GM18868 (cell line): Measurements from ENCODE around the gene PNPLA5.
"Not testable (repeated sequence)": the region's sequence is repeated elsewhere in the genome, so short reads cannot be mapped to it uniquely, and the experiment has no call there.

ENCODE experiments used
- ATAC-seq: cut with Tn5 transposase; IDR thresholded peaks from one replicate; pipeline ENCODE4 v1.9.1; 2021; ENCODE audit warnings: mild to moderate bottlenecking, moderate library complexity; ENCODE audit not compliant: unreplicated experiment

The PNPLA5 gene

DNA sequence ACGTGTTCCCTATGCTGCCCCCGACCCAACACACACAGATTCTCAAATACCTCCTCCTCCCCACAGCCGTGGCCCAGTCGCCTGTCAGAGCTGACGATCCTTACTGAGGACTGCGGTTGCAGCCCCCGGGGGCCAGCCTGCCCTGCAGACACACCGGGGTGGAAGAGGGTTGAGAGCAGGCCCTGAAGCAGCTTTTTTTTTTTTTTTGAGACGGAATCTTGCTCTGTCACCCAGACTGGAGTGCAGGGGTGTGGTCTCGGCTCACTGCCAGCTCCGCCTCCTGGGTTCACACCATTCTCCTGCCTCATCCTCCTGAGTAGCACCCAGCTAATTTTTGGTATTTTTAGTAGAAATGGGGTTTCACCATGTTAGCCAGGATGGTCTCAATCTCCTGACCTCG is 11.2 kb upstream of the PNPLA5 start:
- not testable (repeated sequence) for ATAC-seq

DNA sequence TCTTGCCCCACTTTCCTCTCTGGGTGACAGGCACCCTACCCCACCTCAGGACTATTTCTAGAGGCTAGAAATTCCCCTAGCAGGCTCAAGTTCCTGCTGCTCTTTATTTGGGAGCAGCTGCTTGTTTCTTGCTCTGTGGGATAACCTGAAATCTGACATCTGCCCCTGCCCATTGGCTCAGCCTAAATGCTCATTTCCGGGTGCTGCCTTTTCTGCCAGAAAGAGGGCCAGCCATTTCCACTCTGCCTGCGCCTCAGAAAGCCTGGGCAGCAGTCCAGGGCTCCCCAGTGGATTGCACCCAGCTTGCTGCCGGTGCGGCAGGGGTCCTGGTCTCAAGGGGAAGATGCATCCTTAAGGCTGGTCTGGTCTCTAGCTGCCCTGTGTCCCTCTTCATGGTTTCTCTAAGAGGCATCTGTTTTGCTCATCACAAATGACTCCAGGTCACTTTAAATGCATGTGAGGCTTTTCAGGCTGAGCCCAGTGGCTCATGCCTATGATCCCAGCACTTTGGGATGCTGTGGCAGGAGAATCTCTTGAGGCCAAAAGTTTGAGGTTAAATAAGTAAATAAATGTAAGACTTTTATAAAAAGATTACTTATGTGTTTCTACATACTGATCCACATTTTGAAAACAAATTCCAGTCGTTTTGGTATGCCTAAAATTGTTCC is 10.3 kb upstream of the PNPLA5 start:
- ATAC-seq = no peak

DNA sequence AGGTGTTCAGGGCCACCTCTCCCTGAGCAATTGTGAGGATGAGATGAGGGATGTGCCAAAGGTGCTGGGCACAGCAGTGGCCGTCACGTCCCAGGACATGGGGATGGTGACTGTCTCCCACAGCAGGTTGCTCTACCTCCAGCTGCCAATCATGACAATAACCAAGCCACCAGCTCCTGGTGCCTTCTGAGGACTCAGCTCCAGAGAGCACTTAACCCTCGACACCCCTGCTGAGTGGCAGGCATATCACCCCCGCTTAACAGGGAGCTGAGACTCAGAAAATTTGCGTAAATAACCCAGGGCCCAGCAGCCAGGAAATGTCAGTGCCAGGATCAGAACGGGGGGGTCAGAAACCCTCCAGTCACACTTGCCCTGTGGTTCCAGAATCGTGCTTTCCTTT is 8.4 kb upstream of the PNPLA5 start:
- no peak for ATAC-seq

DNA sequence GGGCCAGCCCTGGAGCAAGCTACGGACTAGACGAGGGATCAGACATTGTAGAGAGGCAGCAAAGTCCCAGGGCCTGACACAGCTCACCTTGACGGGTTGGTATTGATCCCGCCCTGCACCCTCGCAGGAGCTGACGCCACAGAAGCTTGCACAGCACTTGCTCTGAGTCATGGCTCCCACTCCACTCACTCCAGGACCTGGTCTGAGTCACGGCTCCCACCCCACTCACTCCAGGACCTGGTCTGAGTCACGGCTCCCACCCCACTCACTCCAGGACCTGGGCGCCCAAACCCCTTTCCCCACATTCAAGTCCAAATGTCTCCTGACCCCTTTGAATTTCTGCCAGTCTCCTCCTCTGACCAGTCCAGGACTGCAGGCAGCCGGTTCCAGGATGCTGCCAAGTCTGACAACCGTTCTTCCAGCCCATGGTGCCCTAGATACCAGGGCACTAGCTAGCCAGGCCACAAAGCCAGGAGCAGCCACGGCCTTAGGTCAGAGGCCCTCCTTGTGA is 6.0 kb upstream of the PNPLA5 start:
- ATAC-seq = no peak

DNA sequence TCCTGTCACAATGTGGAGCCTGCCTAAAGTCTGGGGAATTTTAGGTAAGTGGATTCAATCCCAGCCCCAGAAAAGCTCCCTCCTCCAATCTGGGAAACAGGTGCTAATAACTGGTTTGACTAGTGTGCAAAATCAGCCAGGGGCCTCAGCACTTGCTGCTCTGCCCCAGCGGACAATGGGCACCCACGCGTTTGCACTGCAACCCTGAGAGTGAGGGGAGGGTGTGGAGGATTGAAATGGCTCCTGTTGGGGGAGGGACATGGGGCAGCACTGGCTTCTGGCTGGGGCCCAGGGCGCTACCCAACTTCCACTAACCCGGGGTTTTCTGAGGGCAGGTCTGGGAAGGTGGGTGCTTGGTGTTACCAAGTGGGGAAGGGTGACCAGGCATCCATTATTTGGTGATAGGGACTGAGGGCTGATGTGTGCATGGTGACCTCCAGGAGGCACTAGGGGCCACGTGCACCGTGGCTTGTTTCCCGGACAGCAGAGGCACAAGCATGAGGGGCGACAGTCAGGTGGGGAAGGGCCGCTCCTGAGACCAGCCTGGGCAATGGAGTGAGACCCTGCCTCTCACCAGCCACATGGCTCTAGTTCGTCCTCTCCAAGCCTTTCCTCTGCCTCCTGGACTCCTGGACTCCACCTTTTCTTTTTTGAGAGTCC is 4.3 kb upstream of the PNPLA5 start:
- no peak for ATAC-seq

DNA sequence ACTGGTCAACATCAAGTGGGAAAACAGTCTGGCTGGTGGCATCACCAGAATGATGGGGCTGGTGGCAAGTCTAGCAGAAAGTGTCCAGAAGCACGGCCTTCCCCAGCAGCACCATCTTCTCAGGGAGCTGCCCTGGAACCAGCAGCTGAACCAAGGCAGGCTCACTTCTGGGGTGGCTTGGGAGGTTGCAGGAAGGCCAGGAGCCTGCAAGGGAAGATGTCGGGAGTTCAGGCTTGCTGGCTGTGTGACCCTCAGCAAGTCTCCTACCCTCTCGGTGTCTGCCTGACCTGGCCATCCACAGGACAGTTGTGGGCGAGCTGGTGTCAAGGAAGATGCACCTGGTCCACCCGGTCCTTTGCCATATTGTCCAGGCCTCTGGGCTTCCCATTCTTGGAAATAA is 2.3 kb upstream of the PNPLA5 start:
- ATAC-seq = no peak

DNA sequence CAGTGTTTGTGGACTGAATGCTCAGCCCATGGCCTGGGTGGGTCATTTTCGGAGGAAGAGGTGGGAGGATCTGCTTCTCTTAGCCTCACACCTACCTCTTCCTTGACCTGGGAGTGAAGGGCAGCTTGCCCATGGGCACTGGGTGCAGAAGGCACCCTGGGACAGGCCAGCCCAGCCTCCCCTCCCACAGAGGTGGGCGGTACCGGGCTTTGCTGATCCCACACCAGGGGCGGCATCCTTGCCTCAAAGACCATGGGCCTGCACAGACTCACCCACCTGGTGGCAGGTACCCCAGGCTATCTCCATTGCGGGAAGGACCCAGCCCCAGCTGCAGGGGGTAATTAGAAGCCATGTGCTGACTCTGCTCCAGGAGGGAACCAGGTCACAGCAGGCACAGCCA is 1.5 kb upstream of the PNPLA5 start:
- no peak for ATAC-seq

DNA sequence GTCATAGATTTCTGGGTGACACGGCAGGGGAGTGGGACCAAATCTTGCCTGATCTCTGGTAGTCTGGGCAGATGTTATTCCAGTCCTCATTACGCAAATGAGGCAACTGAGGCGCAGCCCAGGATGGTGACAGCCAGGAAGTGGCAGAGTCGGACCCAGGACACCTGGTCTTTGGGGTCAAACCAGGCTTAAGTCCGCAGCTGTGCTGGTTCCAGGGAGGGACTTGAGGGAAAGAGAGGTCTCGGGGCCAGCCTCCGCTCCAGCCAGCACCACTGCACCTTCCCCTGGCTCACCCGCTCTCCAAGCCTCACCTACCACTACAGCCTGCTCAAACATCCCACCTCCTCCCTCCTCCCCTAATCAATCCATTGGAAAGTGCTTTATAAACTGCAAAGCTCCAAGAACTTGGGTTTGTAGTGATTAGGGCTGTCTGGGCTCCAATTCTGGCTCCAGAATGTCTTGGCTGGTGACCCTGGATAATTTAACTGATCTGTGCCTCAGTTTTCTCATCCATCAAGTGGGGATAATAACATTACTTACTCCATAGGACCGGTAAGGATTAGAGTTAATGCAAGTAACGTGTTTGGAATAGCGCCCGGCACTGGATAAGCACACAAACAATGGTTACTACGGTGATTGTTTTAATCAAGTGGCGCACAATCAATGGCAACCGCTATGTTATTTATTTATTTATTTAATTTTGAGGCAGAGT is 526 bp upstream of the PNPLA5 start:
- no peak for ATAC-seq

DNA sequence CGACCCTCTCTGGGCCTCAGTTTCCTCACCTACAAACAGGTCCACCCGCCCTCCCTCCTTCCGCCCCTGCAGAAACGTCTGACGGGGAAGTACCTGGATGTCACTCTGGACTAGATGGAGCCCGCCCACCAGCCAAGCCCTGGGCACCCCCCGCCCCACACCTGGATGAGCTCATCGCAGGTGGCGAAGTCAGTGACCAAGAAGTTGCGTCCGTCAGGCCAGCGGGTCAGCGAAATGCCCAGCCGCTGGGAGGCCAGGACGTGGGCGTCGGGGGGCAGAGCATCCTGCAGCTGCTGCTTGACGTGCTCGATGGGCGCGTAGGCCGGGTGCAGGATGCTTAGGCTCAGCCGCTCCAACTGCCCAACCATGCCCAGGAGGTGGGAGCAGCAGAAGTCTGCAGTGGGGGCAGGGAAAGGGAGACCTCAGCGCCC is 897 bp downstream of the PNPLA5 start:
- no peak for ATAC-seq

DNA sequence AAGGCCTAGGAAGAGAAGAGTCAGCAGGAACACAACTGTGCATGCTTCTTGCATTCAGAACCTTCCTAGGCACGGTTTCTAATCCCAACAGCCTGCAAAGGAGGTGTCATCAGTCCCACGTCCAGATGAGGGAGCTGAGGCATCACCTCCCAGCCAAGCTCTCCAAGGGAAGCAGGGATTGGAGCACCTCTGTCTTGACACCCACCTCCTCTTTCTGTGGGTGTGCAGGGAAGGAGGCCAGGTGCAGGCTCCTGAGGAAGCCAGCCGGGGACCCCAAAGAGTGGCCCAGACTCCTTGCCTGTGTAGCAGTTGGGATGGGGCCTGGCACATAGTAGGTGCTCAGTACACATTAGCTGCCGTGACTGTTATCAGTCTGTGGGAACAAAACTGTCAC is 2.0 kb downstream of the PNPLA5 start:
- ATAC-seq = no peak

DNA sequence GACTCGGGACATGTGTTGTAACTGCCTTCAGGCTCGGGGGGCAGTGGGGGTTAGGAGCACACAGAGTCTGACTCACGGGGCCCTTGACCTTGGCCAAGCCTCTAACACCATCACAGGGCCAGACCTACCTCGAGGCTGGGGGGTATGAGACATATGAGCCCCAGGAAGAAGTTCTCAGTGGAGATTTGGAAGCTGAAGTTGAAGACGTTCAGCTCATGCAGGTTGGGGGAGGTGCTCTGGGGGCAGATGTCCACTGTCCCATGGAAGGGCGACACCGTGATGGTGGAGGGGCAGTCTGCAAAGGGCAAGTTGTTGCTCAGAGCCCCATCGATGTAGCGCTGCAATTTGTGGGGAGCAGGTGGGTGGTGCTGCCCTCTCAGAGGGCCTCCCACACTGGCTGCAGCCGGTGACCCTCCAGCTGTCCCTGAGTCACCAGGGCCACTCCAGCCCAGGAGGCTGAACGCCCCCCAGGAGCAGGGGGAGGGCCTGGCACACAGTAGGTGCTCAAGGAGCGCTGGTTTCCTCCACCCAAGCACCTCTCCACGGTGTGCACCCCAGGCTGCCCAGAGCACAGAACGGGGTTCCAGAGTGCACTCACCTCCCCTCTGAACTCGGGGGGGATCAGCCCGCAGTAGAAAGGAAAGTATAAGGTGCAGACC is 2.5 kb downstream of the PNPLA5 start:
- ATAC-seq = no peak

DNA sequence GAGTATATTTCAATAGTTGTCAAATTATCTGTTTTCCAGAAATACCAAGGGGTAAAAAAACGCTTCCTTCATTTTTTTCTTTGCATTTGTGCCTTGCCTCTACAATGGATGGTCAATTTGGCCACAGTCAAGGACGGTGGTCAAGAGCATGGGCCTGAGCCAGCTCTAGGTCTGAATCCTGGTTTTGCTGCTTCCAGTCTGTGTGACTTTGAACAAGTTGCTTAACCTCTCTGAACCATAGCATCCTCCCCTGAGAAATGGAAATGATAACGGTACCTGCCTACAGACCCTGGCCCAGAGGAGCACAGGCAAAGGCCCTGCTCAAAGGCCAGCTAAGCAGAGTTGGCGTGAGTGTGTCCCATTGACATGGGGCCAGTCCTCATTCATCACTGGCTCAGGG is 3.1 kb downstream of the PNPLA5 start:
- ATAC-seq = no peak

DNA sequence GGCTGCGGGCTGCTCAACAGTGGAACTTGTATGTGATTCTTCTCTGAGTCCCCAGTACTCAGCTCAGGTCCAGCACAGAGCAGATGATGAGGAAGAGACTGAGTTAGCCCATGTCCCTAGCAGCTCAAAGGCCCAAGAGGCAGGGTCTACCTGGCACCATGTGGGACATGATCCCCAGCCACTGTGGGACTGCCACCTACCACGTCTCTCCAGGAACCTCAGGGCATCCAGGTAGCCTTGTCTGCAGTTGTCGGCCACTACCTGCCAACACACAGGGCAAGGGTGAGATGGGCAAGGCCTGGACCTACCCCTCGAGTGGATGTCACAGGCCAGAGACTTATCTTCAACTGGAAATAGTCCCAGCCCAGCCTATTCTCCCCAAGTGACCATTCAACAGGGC is 4.4 kb downstream of the PNPLA5 start:
- ATAC-seq = no peak

DNA sequence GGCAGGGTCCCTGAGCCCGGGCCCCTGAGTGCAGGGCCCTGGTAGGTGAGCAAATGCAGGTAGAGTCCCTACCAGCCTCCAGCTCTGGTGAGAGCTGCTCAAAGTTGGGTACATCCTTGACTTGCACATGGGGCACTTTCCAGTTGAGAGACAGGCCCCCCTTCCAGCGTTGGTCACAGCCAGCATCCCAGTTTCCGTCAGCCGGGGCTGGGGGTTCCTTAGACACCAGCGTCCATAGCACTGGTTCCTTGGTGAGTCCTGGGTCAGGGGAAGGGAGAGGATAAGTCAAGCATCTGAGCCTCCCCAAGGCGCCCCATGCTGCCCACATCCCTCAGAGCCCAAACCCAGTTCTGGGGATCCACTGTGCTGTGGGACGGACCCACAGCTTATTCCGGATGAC is 5.6 kb downstream of the PNPLA5 start:
- no peak for ATAC-seq

DNA sequence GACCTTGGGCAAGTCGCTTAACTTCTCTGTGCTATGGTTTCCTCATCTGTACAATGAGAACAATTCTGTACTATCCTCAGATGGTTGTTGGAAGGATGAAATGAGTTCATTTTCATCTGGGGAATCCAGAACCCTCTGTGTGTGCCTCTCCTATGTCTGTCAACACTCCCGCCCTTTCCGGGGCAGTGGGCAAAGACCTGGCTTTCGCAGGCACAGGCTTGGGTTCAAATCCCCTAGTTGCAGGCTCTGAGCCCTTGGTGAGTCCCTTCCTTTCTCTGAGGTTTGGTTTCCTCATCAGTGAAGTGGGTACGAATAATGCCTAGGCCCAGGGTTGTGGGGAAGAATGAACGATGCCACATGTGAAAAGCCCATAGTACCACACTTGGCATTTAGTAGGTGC is 6.0 kb downstream of the PNPLA5 start:
- ATAC-seq = no peak

DNA sequence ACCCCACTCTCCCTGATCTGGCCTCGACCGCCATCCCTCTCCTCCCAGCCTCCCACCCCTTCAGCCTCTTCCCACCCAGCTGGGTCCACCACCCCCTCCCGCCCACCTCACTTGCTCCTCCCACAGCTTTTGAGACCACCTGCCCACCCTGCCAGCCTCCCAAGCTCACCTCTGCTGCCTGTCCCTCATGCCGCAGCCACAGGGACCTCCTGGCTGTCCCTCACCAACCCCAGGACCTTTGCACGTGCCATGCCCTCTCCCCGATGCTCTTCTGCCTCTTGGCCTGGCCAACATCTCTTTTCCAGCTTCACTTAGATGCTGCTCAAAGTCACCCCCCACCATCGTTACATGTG is 6.5 kb downstream of the PNPLA5 start:
- ATAC-seq = no peak

DNA sequence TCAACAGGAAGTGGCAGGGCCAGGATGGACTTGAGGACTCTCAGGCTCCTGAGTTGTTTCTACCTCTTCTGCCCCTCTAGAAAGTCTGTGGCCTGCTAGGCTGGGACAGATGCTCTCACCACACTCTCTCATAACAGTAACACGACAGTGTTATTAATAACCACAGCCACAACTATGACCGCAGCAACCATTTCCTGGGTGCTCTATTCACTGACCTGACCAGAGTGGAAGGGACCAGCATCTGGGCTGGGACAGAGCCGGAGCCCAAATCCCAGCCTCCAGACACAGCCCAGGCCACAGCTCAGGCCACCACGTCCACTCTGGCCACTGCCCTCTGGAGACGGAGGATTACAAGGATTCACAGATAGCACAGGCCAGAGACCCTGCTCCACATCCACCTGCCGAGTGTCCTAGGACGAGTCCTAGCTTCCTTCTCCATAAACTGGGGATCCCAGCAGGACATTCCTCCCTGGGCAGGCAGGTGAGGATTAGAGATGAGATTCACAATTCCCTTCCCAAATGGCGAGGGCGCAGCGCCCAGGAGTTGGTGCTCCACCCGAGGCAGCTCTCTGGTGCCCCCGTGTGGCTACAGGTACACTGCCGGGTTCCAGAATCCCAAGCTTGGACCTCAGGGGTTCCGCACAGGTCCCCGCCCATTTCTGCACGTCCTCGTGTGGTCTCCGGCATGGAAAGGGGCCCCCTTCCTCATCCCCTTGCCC is 7.1 kb downstream of the PNPLA5 start:
- peak; percentile 78 for ATAC-seq

DNA sequence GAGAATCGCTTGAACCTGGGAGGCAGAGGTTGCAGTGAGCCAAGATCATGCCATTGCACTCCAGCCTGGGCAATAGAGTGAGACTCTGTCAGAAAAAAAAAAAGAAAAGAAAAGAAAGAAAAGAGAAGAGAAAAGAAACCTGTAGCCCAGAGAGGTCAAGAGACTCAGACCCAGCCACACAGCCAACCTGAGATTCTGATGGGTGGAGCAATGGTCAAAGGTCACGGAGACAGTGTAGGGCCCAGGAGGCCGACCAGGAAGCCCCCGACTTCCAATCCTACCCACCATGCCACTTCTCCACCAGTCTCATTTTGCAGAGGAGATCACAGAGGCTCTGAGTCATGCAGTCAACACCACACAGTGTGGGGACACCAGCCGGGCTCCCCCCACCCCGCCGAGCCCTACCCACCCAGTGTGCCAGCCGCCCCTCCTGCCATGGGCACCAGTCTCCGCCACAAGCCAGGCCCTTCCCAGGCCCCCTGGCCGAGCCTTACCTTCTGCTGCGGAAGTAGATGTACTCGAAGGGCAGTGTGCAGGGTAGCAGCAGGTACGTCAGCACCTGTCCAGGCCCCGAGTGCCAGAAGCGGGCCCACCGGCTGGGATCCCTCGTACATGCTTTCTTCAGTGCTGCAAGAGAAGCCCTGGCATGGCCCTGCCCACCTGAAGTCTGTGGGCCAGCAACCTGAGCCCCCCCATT is 7.9 kb downstream of the PNPLA5 start:
- no peak for ATAC-seq

DNA sequence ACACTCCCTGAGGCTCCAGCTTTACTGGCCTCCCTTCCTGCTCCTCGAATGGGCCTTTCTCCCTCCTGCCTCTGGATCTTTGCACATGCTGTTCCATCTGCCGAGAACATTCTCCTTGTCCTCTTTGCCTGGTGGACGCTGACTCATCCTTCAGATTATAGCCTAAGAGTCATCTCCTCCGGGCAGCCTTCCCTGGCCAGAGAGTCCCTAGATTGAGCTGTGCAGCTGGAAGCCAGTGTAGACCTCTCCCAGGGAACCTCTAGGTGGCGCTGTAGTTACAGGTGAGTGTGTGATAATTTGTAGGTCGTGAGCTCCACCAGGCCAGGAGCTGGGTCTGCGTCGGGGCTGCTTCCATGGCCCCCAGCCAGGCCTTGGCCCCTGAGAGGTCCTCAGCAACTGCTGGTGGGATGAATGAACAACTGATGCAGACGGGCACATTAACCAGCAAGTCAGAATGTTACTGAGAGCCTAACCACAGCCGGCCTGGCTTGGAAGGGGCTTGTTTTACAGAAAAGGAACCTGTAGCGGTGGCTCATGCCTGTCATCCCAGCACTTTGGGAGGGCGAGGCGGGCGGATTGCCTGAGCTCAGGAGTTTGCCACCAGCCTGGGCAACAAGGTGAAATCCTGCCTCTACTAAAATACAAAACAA is 8.7 kb downstream of the PNPLA5 start:
- no peak for ATAC-seq
